NCI-H524 treated with DMSO at 0.1 percent for 48 hours (cell line): ENCODE measurements around the gene NMT1.
A peak's percentile ranks its signal among the peaks of the same experiment; 100 is the strongest.

ENCODE experiments used
- DNase-seq: peaks from one replicate; lab custom pipeline; 2025; lab: John Stamatoyannopoulos, UW

Gene NMT1

DNA sequence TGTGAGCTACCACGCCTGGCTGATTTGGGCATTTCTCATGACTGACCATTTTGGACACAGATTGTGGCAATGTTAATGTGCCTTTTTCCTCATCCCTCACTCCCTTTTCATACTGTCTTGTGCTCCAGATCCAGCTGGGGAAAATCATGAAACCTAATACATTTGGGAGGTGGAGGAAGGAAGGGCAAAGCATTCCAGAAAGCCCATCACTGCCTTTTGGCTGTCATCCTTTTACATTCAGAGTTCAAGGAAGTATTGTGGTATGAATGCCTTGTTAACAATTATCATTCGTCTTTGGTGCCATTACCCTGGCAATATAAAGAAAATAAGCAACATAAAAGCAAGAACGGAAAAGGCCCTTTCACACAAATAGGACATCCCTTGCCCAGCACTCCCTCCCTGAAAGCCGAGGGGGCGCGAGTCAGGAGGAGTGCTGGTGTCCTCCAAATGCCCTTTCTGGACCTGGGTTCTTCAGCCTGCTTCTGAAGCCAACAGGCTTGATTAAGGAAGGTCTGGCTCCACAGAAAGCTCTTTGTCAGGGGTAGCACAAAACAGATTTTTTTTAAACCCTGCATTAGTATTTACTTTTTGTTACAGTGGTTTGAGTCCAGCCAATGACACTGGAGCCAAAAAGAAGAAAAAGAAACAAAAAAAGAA, 20.1 kb downstream of the NMT1 start:
- no peak for DNase-seq

DNA sequence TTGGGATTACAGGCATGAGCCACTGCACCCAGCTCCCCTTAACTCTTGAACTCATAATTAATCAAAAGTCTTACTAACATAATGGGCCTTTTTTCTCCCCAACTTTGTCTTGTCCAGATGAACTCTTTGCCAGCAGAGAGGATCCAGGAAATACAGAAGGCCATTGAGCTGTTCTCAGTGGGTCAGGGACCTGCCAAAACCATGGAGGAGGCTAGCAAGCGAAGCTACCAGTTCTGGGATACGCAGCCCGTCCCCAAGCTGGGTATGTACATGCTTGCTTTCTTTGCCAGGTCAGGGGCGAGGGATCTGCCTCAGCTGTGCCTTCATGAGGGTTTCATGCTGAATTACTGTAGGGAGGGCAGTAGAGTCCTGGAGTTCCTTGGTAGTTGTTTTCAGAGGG, 25.3 kb downstream of the NMT1 start:
- DNase-seq: no peak

DNA sequence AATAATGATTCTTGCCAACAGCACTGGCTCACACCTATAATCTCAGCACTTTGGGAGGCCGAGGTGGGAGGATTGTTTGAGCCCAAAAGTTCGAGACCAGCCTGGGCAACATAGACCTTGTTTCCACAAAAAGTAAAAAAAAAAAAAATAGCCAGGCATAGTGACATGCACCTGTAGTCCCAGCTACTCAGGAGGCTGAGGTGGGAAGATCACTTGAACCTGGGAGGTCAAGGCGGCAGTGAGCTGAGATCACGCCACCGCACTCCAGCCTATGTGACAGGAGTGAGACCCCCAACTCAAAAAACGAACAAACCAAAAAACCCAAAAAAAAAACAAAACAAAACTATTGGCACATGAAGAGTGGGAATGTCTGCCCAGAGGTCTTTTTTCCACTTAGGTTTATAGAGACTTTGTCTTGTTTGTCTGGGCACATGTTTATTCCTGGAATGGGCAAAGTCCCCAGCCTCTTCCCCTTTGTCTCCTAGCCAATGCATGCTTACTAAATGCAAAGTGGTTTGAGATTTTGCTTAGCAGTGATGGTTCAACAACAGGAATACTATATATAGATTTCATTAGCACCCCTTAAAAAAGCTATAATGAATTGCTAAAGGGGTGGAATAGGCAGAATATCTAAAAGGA, 25.9 kb downstream of the NMT1 start:
- no peak for DNase-seq

DNA sequence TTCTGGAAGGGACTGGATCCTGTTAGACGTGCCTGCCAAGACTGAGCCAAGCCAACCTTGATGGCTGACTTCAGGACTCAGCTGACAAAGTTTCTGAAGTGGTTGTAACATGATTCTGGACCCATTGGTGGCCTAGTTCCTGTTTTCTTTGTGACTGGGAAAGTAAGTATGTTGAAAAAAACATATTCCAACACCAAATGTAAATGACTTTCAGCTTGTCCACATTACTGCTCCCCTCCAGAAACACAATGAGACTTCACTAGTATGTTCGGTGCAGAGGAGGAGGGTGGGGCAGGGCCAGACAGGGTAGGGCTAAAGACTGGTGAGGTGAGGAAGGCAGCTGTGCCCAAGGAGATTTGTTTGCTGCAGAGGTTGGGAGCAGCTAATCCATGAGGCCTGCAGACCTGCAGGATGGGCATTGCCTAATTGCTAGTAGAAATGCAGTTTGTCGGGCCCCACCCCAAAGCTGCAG, 26.4 kb downstream of the NMT1 start:
- no peak for DNase-seq

DNA sequence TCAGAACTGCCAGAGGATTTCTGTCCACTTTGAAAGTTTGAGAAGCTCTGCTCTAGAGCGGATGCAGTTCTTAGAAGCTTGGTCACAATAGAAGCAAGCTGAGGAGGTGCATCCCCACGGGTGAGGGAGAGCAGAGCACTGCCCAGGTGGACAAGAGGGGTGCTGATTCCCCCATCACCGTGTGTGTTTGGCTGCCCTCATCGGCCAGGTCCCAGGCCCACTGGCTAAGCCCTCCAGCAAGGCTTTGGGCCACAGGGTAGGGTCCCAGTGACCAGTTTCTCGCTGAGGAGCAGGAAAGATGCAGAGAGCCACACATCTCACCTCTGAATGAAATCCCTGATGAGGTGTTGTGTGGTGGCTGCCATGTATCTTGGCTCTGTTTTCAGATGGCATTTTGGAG, 26.9 kb downstream of the NMT1 start:
- DNase-seq: no peak

DNA sequence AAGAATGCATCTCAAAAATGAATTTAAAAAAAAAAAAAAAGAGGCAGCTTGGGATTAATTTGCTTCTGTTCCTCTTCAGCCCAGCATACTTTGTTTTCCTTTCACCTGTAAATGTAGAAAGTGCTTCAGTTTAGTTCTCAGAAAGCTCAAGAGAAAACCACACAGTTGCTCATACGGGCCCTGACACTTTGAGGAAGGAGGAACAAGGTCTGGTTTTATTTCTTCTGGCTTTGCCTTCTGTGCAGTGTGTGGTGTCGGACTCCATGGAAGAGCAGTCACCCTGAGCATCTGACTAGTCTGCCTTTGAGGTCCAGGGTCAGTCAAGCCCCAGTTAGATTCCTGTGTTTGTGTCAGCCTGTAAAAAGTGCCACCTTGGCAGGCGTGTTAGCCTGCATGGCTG, 27.6 kb downstream of the NMT1 start:
- no peak for DNase-seq

DNA sequence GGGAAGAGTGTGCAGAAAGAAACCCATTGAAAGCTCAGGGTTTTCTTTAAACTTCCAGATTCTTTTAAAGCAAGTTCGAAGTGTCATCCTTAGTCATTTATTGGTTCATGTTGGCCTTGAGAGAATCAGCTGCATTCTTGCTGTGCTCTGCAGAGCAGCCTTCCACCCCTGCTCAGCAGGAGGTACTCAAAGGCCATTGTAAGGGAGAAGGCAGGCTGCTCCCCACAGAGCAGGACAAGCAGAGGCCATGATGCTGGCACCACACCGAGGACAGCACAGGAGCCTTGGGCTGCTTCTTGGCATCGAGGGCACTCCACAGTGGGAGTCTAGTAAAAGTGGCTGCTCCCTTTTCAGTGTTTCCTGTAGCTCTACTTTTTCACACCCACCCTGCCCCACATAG, 29.6 kb downstream of the NMT1 start:
- DNase-seq: no peak

DNA sequence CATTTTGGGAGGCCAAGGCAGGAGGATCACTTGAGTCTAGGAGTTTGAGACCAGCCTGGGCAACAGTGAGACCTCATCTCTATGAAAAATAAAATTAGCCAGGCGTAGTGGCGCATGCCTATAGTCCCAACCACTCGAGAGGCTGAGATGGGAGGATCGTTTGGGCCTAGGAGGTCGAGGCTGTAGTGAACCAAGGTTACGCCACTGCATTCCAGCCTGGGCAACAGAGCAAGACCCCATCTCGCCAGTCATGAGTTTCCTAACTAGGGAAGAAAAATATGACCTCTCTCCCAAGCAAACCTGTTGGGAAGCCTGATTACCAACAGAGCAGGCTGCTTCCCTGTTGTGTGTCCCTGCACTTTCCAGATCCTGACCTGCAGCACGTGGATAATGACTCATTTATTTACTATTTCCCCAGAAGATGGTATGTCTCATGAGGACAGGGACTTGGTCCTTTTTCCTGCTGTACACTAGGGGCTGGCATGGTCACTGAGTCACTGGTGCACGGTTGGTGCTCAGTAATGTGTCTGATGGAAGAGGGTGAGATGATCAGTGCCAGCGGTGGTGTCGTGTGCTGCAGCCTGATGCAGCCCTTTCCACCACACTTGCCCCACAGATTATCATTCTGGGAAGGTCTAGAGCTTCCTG, 30.8 kb downstream of the NMT1 start:
- no peak for DNase-seq

DNA sequence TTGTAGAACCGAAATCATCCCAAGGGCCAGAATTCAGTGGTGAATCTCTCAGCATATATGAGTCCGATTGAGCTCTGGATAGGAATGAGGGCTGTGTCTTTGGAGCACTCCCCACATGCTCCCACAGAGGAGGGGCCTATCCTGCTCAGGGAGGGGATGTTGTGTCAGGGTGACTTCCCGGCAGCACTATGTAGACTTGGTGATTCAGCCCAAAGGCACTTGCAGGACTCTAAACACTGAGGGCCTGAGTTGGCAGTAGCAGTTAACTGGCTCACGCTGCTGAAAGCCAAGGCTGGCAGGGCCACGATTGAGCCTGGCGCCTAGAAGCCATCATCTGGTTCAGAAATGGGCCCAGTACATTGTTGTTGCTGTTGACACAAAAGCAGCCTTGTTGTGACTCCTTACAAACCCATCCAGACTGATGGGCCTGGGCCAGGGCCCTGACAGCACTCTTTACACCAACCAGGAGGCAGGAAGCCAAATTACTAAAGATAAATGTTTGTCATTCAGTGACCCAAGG, 31.9 kb downstream of the NMT1 start:
- DNase-seq: no peak

DNA sequence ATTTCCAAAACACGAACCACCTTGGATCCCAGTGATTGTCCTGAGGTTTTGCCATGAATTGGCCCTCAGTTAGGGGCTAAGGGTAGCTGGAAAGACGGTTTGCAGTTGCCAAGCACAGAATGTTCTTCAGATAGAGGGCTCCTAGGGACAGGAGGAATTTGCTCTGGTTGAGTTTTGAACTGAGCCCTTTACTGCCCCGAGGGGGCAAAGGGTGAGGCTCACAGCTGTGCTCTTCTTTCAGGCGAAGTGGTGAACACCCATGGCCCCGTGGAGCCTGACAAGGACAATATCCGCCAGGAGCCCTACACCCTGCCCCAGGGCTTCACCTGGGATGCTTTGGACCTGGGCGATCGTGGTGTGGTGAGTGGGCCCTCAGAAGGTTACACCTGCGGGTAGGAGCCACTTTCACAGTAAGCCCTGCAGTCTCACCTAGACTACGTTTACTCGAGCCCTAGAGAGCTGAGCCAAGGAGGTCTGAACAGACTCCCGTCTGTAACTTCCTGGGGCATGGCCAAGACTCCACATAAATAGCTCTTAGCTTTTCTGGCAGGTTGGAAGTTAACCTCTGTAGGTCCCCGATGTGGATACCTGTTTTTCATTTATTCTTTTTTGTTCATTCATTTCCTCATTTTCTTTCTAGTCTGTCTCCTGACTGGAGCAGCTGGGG, 32.5 kb downstream of the NMT1 start:
- DNase-seq: no peak

DNA sequence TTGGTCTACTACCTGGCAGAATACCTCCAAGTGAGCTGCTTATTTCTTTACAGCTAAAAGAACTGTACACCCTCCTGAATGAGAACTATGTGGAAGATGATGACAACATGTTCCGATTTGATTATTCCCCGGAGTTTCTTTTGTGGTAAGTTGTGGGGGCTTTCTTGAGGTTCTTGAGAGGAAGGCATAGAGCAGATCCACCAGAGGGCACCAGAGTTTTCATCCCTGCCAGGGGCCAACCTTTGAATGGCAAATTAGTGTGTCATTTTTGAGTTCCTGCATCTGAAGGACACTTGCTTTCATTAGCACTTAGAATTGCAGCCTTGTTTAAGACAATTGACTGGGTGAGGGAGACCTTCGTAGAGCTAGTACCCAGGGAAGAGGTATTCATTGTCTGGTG, 35.0 kb downstream of the NMT1 start:
- no peak for DNase-seq

DNA sequence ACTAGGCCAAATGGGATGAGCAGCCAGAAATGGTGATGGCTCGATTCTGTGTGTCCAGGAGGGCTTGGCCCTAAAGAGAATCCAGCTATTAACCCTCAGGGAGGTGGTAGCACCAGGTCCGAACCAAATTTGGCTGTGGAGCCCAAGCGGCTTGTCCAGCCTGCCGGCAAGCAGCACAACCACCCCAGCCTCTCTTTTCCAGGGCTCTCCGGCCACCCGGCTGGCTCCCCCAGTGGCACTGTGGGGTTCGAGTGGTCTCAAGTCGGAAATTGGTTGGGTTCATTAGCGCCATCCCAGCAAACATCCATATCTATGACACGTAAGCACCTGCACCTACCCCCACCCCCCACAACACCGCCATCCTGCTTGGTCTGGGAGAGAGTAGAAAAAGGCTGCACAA, 35.8 kb downstream of the NMT1 start:
- DNase-seq: no peak

DNA sequence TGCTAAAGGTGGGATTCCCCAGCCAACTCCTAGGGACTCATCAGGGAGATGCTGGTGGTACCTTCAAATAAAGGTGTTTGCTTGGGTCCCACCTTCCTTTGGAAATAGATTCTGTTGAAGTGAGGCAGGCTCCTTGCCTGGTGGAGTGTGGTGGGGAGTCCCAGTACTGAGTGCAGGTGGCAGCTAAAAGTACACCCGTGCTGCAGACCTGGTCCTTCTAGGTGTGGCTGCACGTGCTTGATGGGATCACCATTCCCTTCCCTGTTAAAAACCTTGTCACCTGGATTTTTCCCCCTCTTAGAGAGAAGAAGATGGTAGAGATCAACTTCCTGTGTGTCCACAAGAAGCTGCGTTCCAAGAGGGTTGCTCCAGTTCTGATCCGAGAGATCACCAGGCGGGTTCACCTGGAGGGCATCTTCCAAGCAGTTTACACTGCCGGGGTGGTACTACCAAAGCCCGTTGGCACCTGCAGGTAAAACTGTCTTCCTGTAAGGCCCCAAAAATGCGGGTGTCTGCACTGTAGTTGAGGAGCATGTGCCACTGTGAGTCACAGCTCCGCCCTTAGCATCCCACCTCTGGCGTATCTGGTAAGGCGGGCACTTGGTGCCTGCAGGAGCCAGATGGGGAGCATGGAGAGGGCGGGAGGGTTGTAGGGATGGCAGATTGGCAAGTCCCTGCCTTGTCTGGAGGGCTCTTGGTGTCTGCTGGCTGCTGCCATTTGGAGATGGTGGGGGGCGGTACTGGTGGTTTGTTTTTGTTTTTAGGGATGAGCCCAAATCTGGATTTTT, 37.2 kb downstream of the NMT1 start:
- peak; percentile 62 for DNase-seq

DNA sequence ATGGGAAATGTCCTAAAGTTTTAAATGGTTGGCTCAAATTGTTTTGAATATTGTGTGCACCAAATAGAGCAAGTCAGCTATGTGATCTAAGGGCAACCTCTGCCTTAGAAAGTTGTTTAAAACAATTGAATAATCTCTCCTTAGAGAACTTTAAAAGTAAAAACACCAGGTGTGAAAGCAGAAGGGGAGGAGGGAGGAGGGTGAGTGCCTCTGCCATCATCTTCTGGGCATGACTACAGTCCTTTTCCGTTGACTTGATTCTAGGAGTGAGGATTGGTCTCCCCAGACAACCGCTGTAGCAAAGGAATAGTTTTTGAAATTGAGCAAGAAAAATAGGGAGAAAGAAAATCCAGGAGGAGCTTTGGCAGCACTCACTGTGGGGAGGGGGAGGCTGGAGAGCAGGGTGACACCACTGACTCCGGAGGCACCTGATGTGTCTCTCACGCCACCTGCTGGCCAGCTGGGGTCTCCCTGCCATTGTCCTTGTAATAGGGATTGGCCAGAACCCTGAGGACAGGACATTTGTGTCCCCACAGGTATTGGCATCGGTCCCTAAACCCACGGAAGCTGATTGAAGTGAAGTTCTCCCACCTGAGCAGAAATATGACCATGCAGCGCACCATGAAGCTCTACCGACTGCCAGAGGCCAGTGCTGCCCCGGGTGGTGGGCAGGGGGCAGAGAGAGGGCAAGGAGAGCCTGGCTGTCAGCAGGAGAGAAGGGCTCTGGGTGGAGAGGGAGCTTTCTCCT, 37.9 kb downstream of the NMT1 start:
- peak; percentile 53 for DNase-seq

DNA sequence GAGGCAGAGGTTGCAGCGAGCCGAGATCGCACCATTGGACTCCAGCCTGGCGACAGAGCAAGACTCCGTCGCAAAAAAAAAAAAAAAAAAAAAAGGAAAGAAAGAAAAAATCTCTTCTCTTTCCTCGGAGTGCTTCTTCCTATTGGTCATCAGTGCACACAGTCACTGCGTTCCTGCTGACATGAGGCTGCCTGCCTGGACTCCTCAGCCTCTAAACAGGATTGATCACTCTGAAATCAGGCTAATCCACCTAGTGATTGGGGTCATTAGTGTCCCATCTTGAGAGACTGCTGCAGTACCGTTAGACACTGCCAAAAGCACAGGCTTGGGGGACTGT, 40.4 kb downstream of the NMT1 start:
- DNase-seq: no peak

DNA sequence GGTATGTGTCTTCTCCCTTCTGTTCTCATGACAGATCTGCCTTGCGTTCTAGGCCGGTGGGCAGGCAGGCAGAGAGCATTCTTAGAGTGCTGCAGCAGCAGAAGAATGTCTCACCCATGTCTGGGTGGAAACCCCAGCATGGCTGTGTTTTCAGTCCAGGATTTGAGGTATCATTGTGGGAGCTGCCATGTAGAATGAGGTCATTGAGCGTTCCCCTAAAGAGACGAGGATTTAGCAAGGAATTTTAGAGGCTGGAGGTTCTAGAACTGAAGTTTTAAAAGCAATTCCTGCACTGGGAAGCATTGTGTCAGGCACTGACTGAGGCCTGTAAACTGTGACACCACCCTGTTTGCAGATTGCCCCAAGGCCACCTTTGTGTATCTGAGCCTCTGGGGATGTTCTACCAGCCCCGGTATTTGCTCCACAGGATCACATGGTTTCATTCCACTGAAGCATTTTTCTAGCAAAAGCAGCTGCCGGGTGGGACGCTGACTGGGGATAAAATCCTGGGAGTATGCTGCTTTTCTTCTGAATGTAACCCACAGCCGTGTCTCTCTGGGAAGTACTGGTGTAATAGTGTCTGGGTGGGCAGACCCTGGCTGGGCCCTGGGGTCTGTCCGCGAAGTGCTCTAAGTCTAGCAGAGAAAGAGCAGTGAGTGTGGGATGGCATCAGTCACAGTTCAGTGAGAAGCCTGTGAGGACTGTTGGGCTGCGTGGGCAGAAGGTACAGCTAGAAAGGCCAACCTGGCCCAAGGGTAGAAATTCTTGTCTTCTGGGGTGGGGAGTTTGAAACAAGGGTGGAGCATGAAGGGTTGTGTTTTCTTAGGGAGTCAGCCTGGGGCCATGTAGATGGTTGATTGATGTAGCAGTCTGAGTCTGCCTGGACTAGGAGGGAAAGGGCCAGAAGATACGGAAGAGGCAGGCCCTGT, 41.0 kb downstream of the NMT1 start:
- no peak for DNase-seq

DNA sequence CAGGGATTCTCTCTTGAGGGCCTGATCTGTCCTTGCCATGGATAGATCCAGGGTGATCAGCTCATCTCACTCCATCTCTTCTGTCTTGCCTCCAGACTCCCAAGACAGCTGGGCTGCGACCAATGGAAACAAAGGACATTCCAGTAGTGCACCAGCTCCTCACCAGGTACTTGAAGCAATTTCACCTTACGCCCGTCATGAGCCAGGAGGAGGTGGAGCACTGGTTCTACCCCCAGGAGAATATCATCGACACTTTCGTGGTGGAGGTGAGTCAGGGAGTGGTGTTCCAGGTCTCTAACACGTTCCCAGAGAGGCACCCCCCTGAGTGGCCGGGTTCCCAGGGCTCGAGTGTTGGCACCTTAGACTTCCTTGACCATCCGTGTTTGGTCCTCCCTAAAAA, 41.7 kb downstream of the NMT1 start:
- no peak for DNase-seq

DNA sequence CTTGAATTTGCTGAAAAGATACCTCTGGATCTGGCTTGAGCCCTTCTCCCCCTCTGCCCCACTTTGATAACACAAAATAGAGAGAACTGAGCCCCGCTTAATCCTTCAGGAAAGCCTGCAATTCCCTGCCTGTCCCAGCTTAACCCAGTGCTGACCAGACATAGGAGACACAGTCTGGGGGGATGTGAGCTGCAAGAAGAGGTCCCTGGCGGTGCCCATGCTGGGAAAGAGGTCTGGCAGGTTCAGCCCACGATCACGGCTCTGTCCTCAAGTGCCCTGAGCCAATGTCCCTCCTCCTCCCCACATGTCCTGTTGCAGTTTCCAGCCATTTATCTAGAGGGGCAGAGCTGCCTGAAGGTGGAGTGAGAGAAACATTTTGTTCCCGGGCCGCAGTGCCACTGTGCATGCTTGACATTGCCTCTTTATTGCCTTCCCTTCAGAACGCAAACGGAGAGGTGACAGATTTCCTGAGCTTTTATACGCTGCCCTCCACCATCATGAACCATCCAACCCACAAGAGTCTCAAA, 42.2 kb downstream of the NMT1 start:
- DNase-seq: no peak

DNA sequence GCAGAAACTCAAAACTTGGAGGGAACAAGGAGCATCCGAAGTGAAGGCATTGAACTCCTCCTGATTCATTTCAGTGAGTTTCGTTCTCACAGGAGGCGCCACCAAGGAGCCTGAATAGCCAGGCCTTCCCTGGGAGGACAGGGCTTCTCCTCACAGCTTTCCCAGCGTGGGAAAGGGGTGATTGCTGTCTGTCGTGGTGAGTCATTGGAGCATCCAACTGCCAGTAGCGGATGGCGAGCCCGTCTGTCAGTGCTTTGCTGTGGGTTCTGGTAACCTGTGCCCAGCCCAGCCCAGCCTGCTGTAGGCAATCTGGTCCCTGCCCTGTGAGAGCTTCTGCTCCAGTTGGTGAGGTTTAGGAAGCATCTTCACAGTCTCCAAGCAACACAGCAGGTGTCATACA, 42.9 kb downstream of the NMT1 start:
- DNase-seq: no peak

DNA sequence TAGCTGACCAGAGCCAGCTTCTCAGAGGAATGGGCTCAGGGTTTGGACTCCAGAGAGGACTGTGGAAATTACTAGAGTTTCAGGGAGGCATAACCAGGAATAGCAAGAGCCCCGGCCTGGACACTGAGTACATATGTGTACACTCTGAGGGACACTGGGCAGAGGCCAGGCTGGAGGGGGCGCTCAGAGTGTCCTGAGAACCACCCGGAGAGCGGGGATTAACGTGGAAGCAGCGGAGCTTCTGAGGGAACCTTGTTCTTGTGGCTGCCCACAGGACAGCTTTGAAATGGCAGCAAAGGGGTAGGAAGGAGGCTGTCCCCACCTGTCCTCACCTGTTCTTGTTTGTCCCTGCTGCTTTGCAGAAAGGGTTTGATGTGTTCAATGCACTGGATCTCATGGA, 43.4 kb downstream of the NMT1 start:
- DNase-seq: no peak
